Neural cell (in vitro differentiated cells): Measurements from ENCODE around the gene ARID1B. TPM values are rescaled to one million over a fixed set of nuclear protein-coding genes. Genes with fewer than 3 reads are reported as not detected.

Source experiments
- H2AFZ ChIP-seq: fragments of 200-600, 300-800 bp; sonication (generic), shearing (Covaris generic); 2 replicates; pipeline ENCODE4 v1.6.0; 2014; ENCODE audit warnings: low read depth, mild to moderate bottlenecking, antibody characterized with exemption, low read length, moderate library complexity
- H3F3A ChIP-seq: fragments of 200-600 bp; shearing (Covaris generic); 2 replicates; pipeline ENCODE4 v1.6.1; 2016; ENCODE audit warnings: mild to moderate bottlenecking, moderate library complexity, mixed read lengths, antibody characterized with exemption, low read length; ENCODE audit not compliant: insufficient read depth, poor library complexity, severe bottlenecking
- H3K27ac ChIP-seq: fragments of 200-600, 300-800 bp; sonication (generic), shearing (Covaris generic); 2 replicates; pipeline ENCODE4 v1.5.1; 2014; ENCODE audit warnings: mild to moderate bottlenecking, low read length, moderate library complexity
- H3K27me3 ChIP-seq: fragments of 300-800, 200-600 bp; sonication (generic), shearing (Covaris generic); 2 replicates; pipeline ENCODE4 v1.6.0; 2014; ENCODE audit warnings: mild to moderate bottlenecking, low read depth, low read length, moderate library complexity; ENCODE audit not compliant: insufficient read depth
- H3K36me3 ChIP-seq: fragments of 300-800, 200-600 bp; sonication (generic), shearing (Covaris generic); 2 replicates; pipeline ENCODE4 v1.5.1; 2014; ENCODE audit warnings: mild to moderate bottlenecking, antibody characterized with exemption, low read length, moderate library complexity; ENCODE audit not compliant: insufficient read depth
- H3K4me2 ChIP-seq: fragments of 300-800, 200-600 bp; sonication (generic), shearing (Covaris generic); 2 replicates; pipeline ENCODE4 v1.6.0; 2014; ENCODE audit warnings: mild to moderate bottlenecking, low read length
- H3K4me3 ChIP-seq: fragments of 300-800, 200-600 bp; sonication (generic), shearing (Covaris generic); 2 replicates; pipeline ENCODE4 v1.5.1; 2014; ENCODE audit warnings: mild to moderate bottlenecking, low read length, moderate library complexity
- H3K79me2 ChIP-seq: fragments of 200-600 bp; shearing (Covaris generic); replicated peaks from 2 replicates; pipeline ENCODE4 v1.6.0; 2014; ENCODE audit warnings: mild to moderate bottlenecking, low read length, moderate library complexity; ENCODE audit not compliant: insufficient read depth
- H3K9ac ChIP-seq: fragments of 300-800, 200-600 bp; sonication (generic), shearing (Covaris generic); 2 replicates; pipeline ENCODE4 v1.6.1; 2016; ENCODE audit warnings: mild to moderate bottlenecking, low read length, mixed read lengths
- H3K9me2 ChIP-seq: fragments of 200-600 bp; shearing (Covaris generic); 2 replicates; pipeline ENCODE4 v1.6.1; 2016; ENCODE audit warnings: mild to moderate bottlenecking, low read length, mixed read lengths; ENCODE audit not compliant: insufficient read depth
- H3K9me3 ChIP-seq: fragments of 200-600, 300-800 bp; sonication (generic), shearing (Covaris generic); 2 replicates; pipeline ENCODE4 v1.6.1; 2016; ENCODE audit warnings: mild to moderate bottlenecking, mixed run types, low read length, moderate library complexity, mixed read lengths
- H4K20me1 ChIP-seq: fragments of 200-600 bp; shearing (Covaris generic); 2 replicates; pipeline ENCODE4 v1.6.1; 2016; ENCODE audit warnings: mild to moderate bottlenecking, mixed run types; ENCODE audit not compliant: insufficient read depth
- EP300 ChIP-seq: fragments of 450-650 bp; conservative IDR thresholded peaks from 2 replicates; pipeline ENCODE4 v1.6.1; 2014; ENCODE audit warnings: antibody characterized with exemption, mild to moderate bottlenecking, moderate library complexity; ENCODE audit not compliant: poor library complexity, severe bottlenecking
- EZH2 ChIP-seq: fragments of 200-600, 300-800 bp; shearing (Covaris generic), sonication (generic); IDR thresholded peaks from 2 replicates; pipeline ENCODE4 v1.6.1; 2014; ENCODE audit warnings: antibody characterized with exemption, low read length, borderline replicate concordance, mild to moderate bottlenecking; ENCODE audit not compliant: insufficient read depth, poor library complexity, severe bottlenecking
- MXI1 ChIP-seq: fragments of 450-650 bp; conservative IDR thresholded peaks from 2 replicates; pipeline ENCODE4 v1.6.1; 2014; ENCODE audit warnings: antibody characterized with exemption, mild to moderate bottlenecking; ENCODE audit not compliant: poor library complexity, severe bottlenecking
- POLR2AphosphoS5 ChIP-seq: IDR thresholded peaks from 2 replicates; pipeline ENCODE4 v1.6.1; 2012
- RAD21 ChIP-seq: fragments of 450-650 bp; conservative IDR thresholded peaks from 2 replicates; pipeline ENCODE4 v1.6.1; 2014; ENCODE audit warnings: antibody characterized with exemption, mild to moderate bottlenecking, moderate library complexity
- SMC3 ChIP-seq: fragments of 450-650 bp; conservative IDR thresholded peaks from 2 replicates; pipeline ENCODE4 v1.6.1; 2014; ENCODE audit warnings: antibody characterized with exemption, mild to moderate bottlenecking, moderate library complexity; ENCODE audit not compliant: poor library complexity
- TAF1 ChIP-seq: IDR thresholded peaks from 2 replicates; pipeline ENCODE4 v1.6.1; 2012; ENCODE audit warnings: low read depth
- polyA plus RNA-seq: library from polyadenylated mRNA; depleted of rRNA; stranded (reverse); fragments of >200 nt; gene quantifications from 2 replicates; pipeline ENCODE4 v1.2.3, GENCODE V29; 2014
- TF ChIP-seq, protein P1 (sequence below): fragments of 450-650 bp; IDR thresholded peaks from 2 replicates; pipeline ENCODE4 v1.5.1; 2014; ENCODE audit warnings: antibody characterized with exemption, mild to moderate bottlenecking, moderate library complexity; ENCODE audit not compliant: poor library complexity, severe bottlenecking
- TF ChIP-seq, protein P2 (sequence below): IDR thresholded peaks from 2 replicates; pipeline ENCODE4 v1.6.1; 2012; ENCODE audit warnings: borderline replicate concordance

ARID1B gene
- polyA plus RNA-seq, 1 donor from 2014 or later, result 35.0 TPM

DNA sequence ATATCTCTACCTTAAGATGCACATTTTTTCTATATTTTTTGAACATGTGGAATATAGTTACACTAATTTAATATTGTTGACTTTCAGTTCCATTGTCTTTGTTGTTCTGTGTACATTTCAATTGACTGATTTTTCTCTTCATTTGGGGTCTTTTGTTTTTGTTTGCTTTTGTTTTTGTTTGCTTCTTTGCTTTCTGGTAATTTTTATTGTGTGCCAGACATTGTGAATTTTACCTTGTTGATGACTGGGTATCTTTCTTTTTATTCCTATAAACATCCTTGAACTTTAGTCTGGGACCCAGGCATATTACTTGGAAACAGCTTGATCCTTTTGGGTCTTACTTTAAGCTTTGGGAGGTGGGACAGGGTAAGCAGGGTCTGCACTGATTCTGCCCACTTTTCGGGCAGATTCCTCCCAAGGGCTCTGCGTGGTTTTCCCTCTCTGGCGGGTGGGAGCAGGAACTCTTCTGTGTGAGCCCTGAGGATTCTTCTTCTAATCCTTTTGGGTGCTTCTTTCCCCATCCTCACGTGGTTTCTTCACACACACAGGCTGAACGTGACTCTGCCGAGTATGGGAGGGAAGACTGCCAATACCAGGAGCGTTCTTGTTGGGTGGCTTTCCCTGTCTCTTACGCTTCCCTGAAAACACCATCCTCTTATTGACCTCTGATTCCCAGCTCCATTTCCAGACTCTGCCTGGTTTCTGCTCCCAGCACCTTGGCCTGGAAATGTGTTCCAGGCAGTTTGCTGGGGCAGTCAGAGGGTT is 200.5 kb downstream of the ARID1B start:
- Histone ChIP-seq H3K27me3 (no peaks in the 10 kb centered on the region), H4K20me1 (no peaks in the 10 kb centered on the region), H3K79me2 (peaks cover 65% of the 10 kb centered on the region), H3K4me3 (no peak overlapping the region), H3K9ac (no peak overlapping the region), H3K36me3 (no peaks in the 10 kb centered on the region), H3K27ac (no peak overlapping the region), H2AFZ (no peak overlapping the region), H3F3A (no peaks in the 10 kb centered on the region), H3K9me3 (no peaks in the 10 kb centered on the region), H3K9me2 (no peaks in the 10 kb centered on the region), H3K4me2 (no peak overlapping the region)
- no peak for TF ChIP-seq MXI1
- TF ChIP-seq, protein P1, sequence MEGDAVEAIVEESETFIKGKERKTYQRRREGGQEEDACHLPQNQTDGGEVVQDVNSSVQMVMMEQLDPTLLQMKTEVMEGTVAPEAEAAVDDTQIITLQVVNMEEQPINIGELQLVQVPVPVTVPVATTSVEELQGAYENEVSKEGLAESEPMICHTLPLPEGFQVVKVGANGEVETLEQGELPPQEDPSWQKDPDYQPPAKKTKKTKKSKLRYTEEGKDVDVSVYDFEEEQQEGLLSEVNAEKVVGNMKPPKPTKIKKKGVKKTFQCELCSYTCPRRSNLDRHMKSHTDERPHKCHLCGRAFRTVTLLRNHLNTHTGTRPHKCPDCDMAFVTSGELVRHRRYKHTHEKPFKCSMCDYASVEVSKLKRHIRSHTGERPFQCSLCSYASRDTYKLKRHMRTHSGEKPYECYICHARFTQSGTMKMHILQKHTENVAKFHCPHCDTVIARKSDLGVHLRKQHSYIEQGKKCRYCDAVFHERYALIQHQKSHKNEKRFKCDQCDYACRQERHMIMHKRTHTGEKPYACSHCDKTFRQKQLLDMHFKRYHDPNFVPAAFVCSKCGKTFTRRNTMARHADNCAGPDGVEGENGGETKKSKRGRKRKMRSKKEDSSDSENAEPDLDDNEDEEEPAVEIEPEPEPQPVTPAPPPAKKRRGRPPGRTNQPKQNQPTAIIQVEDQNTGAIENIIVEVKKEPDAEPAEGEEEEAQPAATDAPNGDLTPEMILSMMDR, result no peak
- TF ChIP-seq RAD21, result no peak

DNA sequence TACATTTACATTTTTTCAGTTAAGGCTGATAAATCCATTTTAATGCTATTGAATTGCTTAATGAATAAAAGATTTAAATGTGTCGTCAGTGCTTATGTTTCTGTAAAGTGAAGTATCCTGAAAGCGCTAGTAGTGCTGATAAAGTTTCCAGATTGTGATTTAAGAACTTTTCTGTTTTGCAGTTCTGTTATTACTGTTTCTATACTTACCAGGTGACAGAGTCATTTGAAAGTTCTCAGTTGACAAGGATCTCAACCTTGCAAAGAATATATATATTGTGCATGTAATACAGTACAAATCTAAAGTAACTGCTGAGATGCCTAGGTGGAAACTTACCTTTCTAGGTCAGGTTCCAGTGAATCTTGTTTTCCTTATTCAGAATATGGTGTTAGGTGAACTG is 201.8 kb downstream of the ARID1B start:
- H3K27ac ChIP-seq, result no peak overlapping the region
- H3K9me3 ChIP-seq, result no peaks in the 10 kb centered on the region
- H3K4me2 ChIP-seq, result no peak overlapping the region
- TF ChIP-seq, protein P2, sequence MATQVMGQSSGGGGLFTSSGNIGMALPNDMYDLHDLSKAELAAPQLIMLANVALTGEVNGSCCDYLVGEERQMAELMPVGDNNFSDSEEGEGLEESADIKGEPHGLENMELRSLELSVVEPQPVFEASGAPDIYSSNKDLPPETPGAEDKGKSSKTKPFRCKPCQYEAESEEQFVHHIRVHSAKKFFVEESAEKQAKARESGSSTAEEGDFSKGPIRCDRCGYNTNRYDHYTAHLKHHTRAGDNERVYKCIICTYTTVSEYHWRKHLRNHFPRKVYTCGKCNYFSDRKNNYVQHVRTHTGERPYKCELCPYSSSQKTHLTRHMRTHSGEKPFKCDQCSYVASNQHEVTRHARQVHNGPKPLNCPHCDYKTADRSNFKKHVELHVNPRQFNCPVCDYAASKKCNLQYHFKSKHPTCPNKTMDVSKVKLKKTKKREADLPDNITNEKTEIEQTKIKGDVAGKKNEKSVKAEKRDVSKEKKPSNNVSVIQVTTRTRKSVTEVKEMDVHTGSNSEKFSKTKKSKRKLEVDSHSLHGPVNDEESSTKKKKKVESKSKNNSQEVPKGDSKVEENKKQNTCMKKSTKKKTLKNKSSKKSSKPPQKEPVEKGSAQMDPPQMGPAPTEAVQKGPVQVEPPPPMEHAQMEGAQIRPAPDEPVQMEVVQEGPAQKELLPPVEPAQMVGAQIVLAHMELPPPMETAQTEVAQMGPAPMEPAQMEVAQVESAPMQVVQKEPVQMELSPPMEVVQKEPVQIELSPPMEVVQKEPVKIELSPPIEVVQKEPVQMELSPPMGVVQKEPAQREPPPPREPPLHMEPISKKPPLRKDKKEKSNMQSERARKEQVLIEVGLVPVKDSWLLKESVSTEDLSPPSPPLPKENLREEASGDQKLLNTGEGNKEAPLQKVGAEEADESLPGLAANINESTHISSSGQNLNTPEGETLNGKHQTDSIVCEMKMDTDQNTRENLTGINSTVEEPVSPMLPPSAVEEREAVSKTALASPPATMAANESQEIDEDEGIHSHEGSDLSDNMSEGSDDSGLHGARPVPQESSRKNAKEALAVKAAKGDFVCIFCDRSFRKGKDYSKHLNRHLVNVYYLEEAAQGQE, result no peak
- TF ChIP-seq, protein P1, result no peak
- TF ChIP-seq POLR2AphosphoS5 (no peak), SMC3 (no peak), TAF1 (no peak), EP300 (no peak), EZH2 (no peak), RAD21 (no peak), MXI1 (no peak)
- no peaks in the 10 kb centered on the region for H3K36me3 ChIP-seq
- no peaks in the 10 kb centered on the region for H4K20me1 ChIP-seq
- no peaks in the 10 kb centered on the region for H3F3A ChIP-seq
- H3K27me3 ChIP-seq, result no peaks in the 10 kb centered on the region
- H3K9me2 ChIP-seq, result no peaks in the 10 kb centered on the region
- no peak overlapping the region for H3K9ac ChIP-seq
- H3K79me2 ChIP-seq, result peaks cover 65% of the 10 kb centered on the region
- H3K4me3 ChIP-seq, result no peak overlapping the region
- H2AFZ ChIP-seq, result no peak overlapping the region
